COLO668 (cell line): Measurements from ENCODE around the gene ANK3.
"Not testable (repeated sequence)": the region's sequence is repeated elsewhere in the genome, so short reads cannot be mapped to it uniquely, and the experiment has no call there.

Experiments
- DNase-seq: peaks from one replicate; lab custom pipeline; 2025; ENCODE audit not compliant: unreplicated experiment; lab: John Stamatoyannopoulos, UW

Gene ANK3

GRCh38 chr10:60311821-60312220 is 77.9 kb downstream of the ANK3 start:
- DNase-seq, result no peak

GRCh38 chr10:60310740-60311139 is 78.9 kb downstream of the ANK3 start:
- no peak for DNase-seq

GRCh38 chr10:60309891-60310290 is 79.8 kb downstream of the ANK3 start:
- DNase-seq, result no peak

- no peak for DNase-seq
Observed at GRCh38 chr10:60309371-60309770, 80.3 kb downstream of the ANK3 start.

GRCh38 chr10:60305380-60305892 is 84.2 kb downstream of the ANK3 start:
- no peak for DNase-seq

- no peak for DNase-seq
Observed at GRCh38 chr10:60304829-60305379, 84.8 kb downstream of the ANK3 start.

- DNase-seq, result no peak
Observed at GRCh38 chr10:60303778-60304177, 85.9 kb downstream of the ANK3 start.

GRCh38 chr10:60299961-60300883 is 89.5 kb downstream of the ANK3 start:
- no peak for DNase-seq

GRCh38 chr10:60299390-60299778 is 90.3 kb downstream of the ANK3 start:
- DNase-seq, result no peak

- DNase-seq, result no peak
Observed at GRCh38 chr10:60298408-60299389, 91.0 kb downstream of the ANK3 start.

GRCh38 chr10:60296073-60296472 is 93.6 kb downstream of the ANK3 start:
- DNase-seq, result no peak

- no peak for DNase-seq
Observed at GRCh38 chr10:60295028-60295937, 94.4 kb downstream of the ANK3 start.

- DNase-seq, result no peak
Observed at GRCh38 chr10:60293581-60294175, 96.0 kb downstream of the ANK3 start.

GRCh38 chr10:60292998-60293397 is 96.7 kb downstream of the ANK3 start:
- no peak for DNase-seq

- DNase-seq, result not testable (repeated sequence)
Observed at GRCh38 chr10:60292536-60292935, 97.1 kb downstream of the ANK3 start.

- DNase-seq, result no peak
Observed at GRCh38 chr10:60291344-60291930, 98.2 kb downstream of the ANK3 start.

GRCh38 chr10:60290558-60290957 is 99.1 kb downstream of the ANK3 start:
- no peak for DNase-seq

GRCh38 chr10:60289800-60290199 is 99.9 kb downstream of the ANK3 start:
- DNase-seq, result no peak

GRCh38 chr10:60288256-60288655 is 101.4 kb downstream of the ANK3 start:
- no peak for DNase-seq
